Skeletal muscle satellite cell (primary cell): ENCODE measurements around the gene CDC42EP4.

ENCODE experiments used
- H3K27me3 ChIP-seq: 2 replicates; pipeline ENCODE4 v1.7.0; 2013; ENCODE audit warnings: low read length; ENCODE audit not compliant: control insufficient read depth, insufficient read depth
- H3K36me3 ChIP-seq: 2 replicates; pipeline ENCODE4 v1.7.0; 2013; ENCODE audit warnings: mild to moderate bottlenecking, control low read depth, low read length; ENCODE audit not compliant: insufficient read depth
- H3K4me1 ChIP-seq: 2 replicates; pipeline ENCODE4 v1.7.0; 2013; ENCODE audit warnings: low read length; ENCODE audit not compliant: control insufficient read depth, insufficient read depth
- H3K4me2 ChIP-seq: 2 replicates; pipeline ENCODE4 v1.7.0; 2013; ENCODE audit warnings: mild to moderate bottlenecking, low read length
- H3K4me3 ChIP-seq: 2 replicates; pipeline ENCODE4 v1.7.0; 2013; ENCODE audit warnings: low read length
- H3K9ac ChIP-seq: 2 replicates; pipeline ENCODE4 v1.7.0; 2013; ENCODE audit warnings: mild to moderate bottlenecking, low read depth, low read length, moderate library complexity
- H3K9me3 ChIP-seq: replicated peaks from 2 replicates; pipeline ENCODE4 v1.7.0; 2013; ENCODE audit warnings: mild to moderate bottlenecking, control low read depth, low read length

CDC42EP4 gene

DNA sequence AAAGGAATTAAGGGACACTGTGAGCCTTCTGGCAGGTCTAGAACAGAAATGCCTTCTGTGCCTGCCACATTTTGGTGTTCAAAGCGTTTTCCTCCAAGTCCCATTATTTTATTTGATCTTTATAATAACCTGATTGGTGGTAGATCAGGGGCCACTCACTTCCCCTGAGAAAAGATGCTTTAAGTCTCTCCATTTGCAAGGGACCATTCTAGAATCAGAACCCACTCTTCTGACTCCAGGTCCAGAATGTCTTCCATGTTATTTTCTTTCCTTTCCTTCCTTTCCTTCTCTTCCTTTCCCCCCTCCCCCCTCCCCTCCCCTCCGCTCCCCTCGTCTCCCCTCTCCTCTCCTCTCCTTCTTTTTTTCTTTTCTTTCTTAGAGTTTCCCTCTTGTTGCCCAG lies 19.3 kb upstream of the CDC42EP4 start:
- Histone ChIP-seq H3K4me1 (no peaks in the 10 kb centered on the region), H3K9me3 (no peaks in the 10 kb centered on the region), H3K4me2 (no peak overlapping the region), H3K9ac (no peak overlapping the region), H3K4me3 (no peak overlapping the region), H3K27me3 (no peaks in the 10 kb centered on the region), H3K36me3 (no peaks in the 10 kb centered on the region)

- H3K27me3 ChIP-seq, result peaks cover 14% of the 10 kb centered on the region
- H3K4me3 ChIP-seq, result no peak overlapping the region
- H3K9me3 ChIP-seq, result no peaks in the 10 kb centered on the region
- H3K36me3 ChIP-seq, result no peaks in the 10 kb centered on the region
- no peaks in the 10 kb centered on the region for H3K4me1 ChIP-seq
- H3K4me2 ChIP-seq, result no peak overlapping the region
- H3K9ac ChIP-seq, result no peak overlapping the region
Observed at GRCh38 chr17:73327676-73328075, 15.9 kb upstream of the CDC42EP4 start.

GRCh38 chr17:73325527-73325842 lies 13.7 kb upstream of the CDC42EP4 start:
- no peak overlapping the region for H3K4me3 ChIP-seq
- no peaks in the 10 kb centered on the region for H3K36me3 ChIP-seq
- H3K9me3 ChIP-seq, result no peaks in the 10 kb centered on the region
- H3K9ac ChIP-seq, result no peak overlapping the region
- H3K4me1 ChIP-seq, result no peaks in the 10 kb centered on the region
- H3K4me2 ChIP-seq, result no peak overlapping the region
- H3K27me3 ChIP-seq, result peaks cover 14% of the 10 kb centered on the region

DNA sequence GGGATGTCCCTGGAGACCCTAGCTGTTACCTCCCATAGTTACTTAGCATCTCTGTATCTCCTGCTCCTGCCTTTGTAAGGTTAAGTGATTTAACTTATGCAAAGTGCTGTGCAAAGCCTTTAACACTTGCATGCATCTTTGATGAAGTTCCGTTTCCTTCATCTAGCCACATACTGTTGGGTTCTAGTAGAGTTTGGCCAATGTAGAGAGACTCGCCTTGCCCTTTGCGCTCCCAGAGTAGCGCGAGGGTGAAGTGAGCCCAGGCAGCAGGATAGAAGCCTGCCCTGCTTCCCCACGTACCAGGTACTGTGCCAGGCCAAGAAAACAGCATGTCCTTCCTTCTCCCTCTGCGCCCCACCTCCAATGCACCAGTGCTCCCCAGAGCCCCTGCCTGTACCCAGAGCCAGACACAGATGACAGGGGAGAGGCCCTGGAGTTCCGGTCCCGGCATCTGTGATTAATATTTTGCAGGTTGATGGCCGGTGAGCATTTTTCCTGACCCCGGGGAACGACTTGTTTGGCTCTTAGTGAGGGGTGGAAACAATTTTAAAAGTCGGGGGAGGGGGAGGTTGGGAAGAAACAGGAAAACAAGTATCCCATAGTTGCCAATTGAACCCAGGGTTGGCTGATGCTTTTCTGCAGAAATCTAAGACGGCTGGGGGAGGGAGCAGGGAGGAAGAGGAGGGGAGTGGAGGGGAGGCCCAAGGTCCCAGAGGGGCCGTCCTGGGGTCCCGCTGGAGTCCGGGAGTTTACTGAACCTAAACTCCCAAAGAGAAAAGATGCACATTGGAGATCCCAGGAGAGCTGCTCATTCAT lies 13.1 kb upstream of the CDC42EP4 start:
- H3K9me3 ChIP-seq, result no peaks in the 10 kb centered on the region
- no peak overlapping the region for H3K4me3 ChIP-seq
- H3K27me3 ChIP-seq, result peaks cover 14% of the 10 kb centered on the region
- no peaks in the 10 kb centered on the region for H3K36me3 ChIP-seq
- no peaks in the 10 kb centered on the region for H3K4me1 ChIP-seq
- H3K4me2 ChIP-seq, result no peak overlapping the region
- no peak overlapping the region for H3K9ac ChIP-seq

GRCh38 chr17:73324160-73324475 lies 12.3 kb upstream of the CDC42EP4 start:
- Histone ChIP-seq H3K9me3 (no peaks in the 10 kb centered on the region), H3K9ac (no peak overlapping the region), H3K27me3 (peaks cover 19% of the 10 kb centered on the region), H3K4me2 (no peak overlapping the region), H3K4me3 (no peak overlapping the region), H3K36me3 (no peaks in the 10 kb centered on the region), H3K4me1 (no peaks in the 10 kb centered on the region)

- Histone ChIP-seq H3K27me3 (peaks cover 19% of the 10 kb centered on the region), H3K36me3 (no peaks in the 10 kb centered on the region), H3K4me2 (no peak overlapping the region), H3K4me3 (no peak overlapping the region), H3K9ac (no peak overlapping the region), H3K9me3 (no peaks in the 10 kb centered on the region), H3K4me1 (no peaks in the 10 kb centered on the region)
Observed at GRCh38 chr17:73323409-73324159, 11.8 kb upstream of the CDC42EP4 start.

DNA sequence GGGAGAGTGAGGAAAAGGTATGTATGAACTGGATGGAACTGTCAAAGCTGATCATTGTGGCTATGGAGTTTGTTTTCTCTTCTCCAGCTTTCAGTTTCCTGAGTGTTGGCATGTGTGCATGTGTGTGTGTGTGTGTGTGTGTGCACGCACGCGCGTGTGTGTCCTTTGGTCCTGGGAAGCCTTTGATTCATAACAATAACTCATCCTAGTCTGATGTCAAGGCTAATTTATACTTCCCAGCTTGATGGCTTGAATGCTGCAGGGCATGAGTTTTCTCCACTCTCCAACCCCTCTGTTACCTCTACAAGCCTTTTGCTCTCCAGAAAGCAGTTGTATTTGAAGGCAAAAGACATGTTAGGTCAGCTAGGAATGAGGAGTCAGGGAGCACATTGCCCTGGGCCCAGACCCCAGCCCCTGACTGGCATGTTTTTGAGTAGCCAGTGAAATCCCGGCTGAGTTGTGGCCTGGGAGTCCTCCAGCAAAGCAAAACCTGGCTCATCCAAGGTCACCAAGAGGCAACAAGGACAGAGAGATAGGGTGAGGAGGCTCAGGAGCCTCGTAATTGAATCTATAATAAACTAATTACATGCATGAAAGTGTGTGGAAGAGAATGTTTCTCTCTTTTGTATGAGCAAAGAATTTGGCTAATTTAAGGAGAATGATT lies 8.9 kb upstream of the CDC42EP4 start:
- H3K27me3 ChIP-seq, result peaks cover 19% of the 10 kb centered on the region
- peaks cover 14% of the 10 kb centered on the region for H3K4me1 ChIP-seq
- no peak overlapping the region for H3K4me2 ChIP-seq
- H3K9ac ChIP-seq, result no peak overlapping the region
- H3K36me3 ChIP-seq, result no peaks in the 10 kb centered on the region
- no peak overlapping the region for H3K4me3 ChIP-seq
- H3K9me3 ChIP-seq, result no peaks in the 10 kb centered on the region

DNA sequence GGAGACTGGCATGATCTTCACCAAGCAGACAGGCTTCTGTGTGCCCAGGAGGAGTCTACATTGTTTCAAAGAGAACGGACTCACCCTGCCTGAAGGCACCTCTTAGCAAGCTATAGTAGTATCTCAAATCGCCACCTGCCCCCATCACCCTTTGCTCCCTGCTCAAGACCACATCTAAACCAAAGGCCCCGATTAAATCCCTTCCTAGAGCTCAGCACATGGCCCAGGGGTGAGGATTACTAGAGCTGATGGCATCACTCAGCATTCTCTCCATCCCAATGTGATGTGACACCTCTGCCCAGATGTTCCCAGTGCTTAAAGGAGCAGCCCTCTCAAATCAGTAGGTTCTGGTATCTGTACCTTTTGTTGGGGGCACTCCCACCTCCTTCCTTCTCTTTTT lies 8.0 kb upstream of the CDC42EP4 start:
- H3K9me3 ChIP-seq, result no peaks in the 10 kb centered on the region
- H3K27me3 ChIP-seq, result peaks cover 16% of the 10 kb centered on the region
- no peak overlapping the region for H3K9ac ChIP-seq
- no peaks in the 10 kb centered on the region for H3K36me3 ChIP-seq
- H3K4me3 ChIP-seq, result no peak overlapping the region
- peaks cover 14% of the 10 kb centered on the region for H3K4me1 ChIP-seq
- no peak overlapping the region for H3K4me2 ChIP-seq

- Histone ChIP-seq H3K4me3 (no peak overlapping the region), H3K4me1 (peaks cover 14% of the 10 kb centered on the region), H3K9me3 (no peaks in the 10 kb centered on the region), H3K27me3 (peaks cover 6% of the 10 kb centered on the region), H3K9ac (no peak overlapping the region), H3K36me3 (no peaks in the 10 kb centered on the region), H3K4me2 (no peak overlapping the region)
Observed at GRCh38 chr17:73318836-73319235, 7.0 kb upstream of the CDC42EP4 start.

- no peak overlapping the region for H3K4me2 ChIP-seq
- H3K36me3 ChIP-seq, result no peaks in the 10 kb centered on the region
- H3K4me1 ChIP-seq, result peaks cover 14% of the 10 kb centered on the region
- no peaks in the 10 kb centered on the region for H3K9me3 ChIP-seq
- H3K27me3 ChIP-seq, result peaks cover 5% of the 10 kb centered on the region
- H3K9ac ChIP-seq, result no peak overlapping the region
- no peak overlapping the region for H3K4me3 ChIP-seq
Observed at GRCh38 chr17:73318427-73318813, 6.6 kb upstream of the CDC42EP4 start.

- Histone ChIP-seq H3K9ac (no peak overlapping the region), H3K36me3 (no peaks in the 10 kb centered on the region), H3K27me3 (peaks cover 5% of the 10 kb centered on the region), H3K4me1 (peaks cover 14% of the 10 kb centered on the region), H3K9me3 (no peaks in the 10 kb centered on the region), H3K4me2 (no peak overlapping the region), H3K4me3 (no peak overlapping the region)
Observed at GRCh38 chr17:73317513-73318426, 6.0 kb upstream of the CDC42EP4 start.
